H9 (cell line): ENCODE results near the gene TMEFF2. TPM values are rescaled to one million over a fixed set of nuclear protein-coding genes. Genes with fewer than 3 reads are reported as not detected.

Source experiments
- DNase-seq: peaks from one replicate; pipeline ENCODE4 v3.0.0-alpha.2; 2017
- H2AFZ ChIP-seq: one replicate; pipeline ENCODE4 v1.6.1; 2013; ENCODE audit warnings: mild to moderate bottlenecking, low read length, control low read depth, moderate library complexity
- H2AK5ac ChIP-seq: 2 replicates; pipeline ENCODE4 v1.6.1; 2013; ENCODE audit warnings: low read length, control low read depth, mixed read lengths; ENCODE audit not compliant: insufficient read length
- H2BK120ac ChIP-seq: one replicate; pipeline ENCODE4 v1.6.1; 2013; ENCODE audit warnings: low read depth, mild to moderate bottlenecking, low read length, control low read depth, inconsistent platforms; ENCODE audit not compliant: poor library complexity, severe bottlenecking
- H2BK12ac ChIP-seq: 2 replicates; pipeline ENCODE4 v1.6.1; 2013; ENCODE audit warnings: low read length, control low read depth, mixed read lengths, low read depth; ENCODE audit not compliant: insufficient read length
- H2BK15ac ChIP-seq: 2 replicates; pipeline ENCODE4 v1.6.1; 2013; ENCODE audit warnings: low read depth, low read length, control low read depth
- H2BK20ac ChIP-seq: one replicate; pipeline ENCODE4 v1.6.1; 2013; ENCODE audit warnings: low read depth, mild to moderate bottlenecking, low read length, control low read depth, inconsistent platforms; ENCODE audit not compliant: poor library complexity, severe bottlenecking
- H2BK5ac ChIP-seq: 2 replicates; pipeline ENCODE4 v1.6.1; 2013; ENCODE audit warnings: low read length, control low read depth, mixed read lengths; ENCODE audit not compliant: insufficient read length
- H3K14ac ChIP-seq: 2 replicates; pipeline ENCODE4 v1.6.1; 2013; ENCODE audit warnings: low read length, control low read depth; ENCODE audit not compliant: insufficient read depth
- H3K18ac ChIP-seq: 2 replicates; pipeline ENCODE4 v1.6.1; 2013; ENCODE audit warnings: low read depth, mild to moderate bottlenecking, mixed read lengths, low read length, control low read depth; ENCODE audit not compliant: insufficient read length
- H3K23ac ChIP-seq: 2 replicates; pipeline ENCODE4 v1.6.1; 2013; ENCODE audit warnings: low read length, control low read depth, mixed read lengths, low read depth; ENCODE audit not compliant: insufficient read length
- H3K23me2 ChIP-seq: 2 replicates; pipeline ENCODE4 v1.6.1; 2013; ENCODE audit warnings: low read depth, mild to moderate bottlenecking, mixed read lengths, low read length, control low read depth; ENCODE audit not compliant: insufficient read length, poor library complexity, severe bottlenecking
- H3K27ac ChIP-seq: 2 replicates; pipeline ENCODE4 v1.5.1; 2013; ENCODE audit warnings: low read length, control low read depth, mixed read lengths, low read depth; ENCODE audit not compliant: insufficient read length
- H3K27me3 ChIP-seq: 2 replicates; pipeline ENCODE4 v1.6.1; 2013; ENCODE audit warnings: low read length, control low read depth, inconsistent platforms; ENCODE audit not compliant: insufficient read depth
- H3K4ac ChIP-seq: 2 replicates; pipeline ENCODE4 v1.6.1; 2013; ENCODE audit warnings: low read depth, mild to moderate bottlenecking, control low read depth, inconsistent platforms, low read length, moderate library complexity
- H3K4me1 ChIP-seq: 2 replicates; pipeline ENCODE4 v1.6.1; 2013; ENCODE audit warnings: low read length, control low read depth, inconsistent platforms; ENCODE audit not compliant: insufficient read depth
- H3K4me2 ChIP-seq: 2 replicates; pipeline ENCODE4 v1.6.1; 2013; ENCODE audit warnings: low read length, control low read depth, mixed read lengths; ENCODE audit not compliant: insufficient read length, insufficient read depth
- H3K56ac ChIP-seq: 2 replicates; pipeline ENCODE4 v1.6.1; 2013; ENCODE audit warnings: low read depth, mild to moderate bottlenecking, mixed read lengths, low read length, control low read depth; ENCODE audit not compliant: insufficient read length
- H3K79me1 ChIP-seq: 2 replicates; pipeline ENCODE4 v1.6.1; 2013; ENCODE audit warnings: low read depth, mild to moderate bottlenecking, moderate library complexity, low read length, control low read depth, inconsistent platforms; ENCODE audit not compliant: insufficient read depth, poor library complexity, severe bottlenecking
- H3K79me2 ChIP-seq: 2 replicates; pipeline ENCODE4 v1.6.1; 2013; ENCODE audit warnings: low read length, control low read depth, inconsistent platforms; ENCODE audit not compliant: insufficient read depth
- H3K9ac ChIP-seq: 2 replicates; pipeline ENCODE4 v1.6.1; 2013; ENCODE audit warnings: low read length, control low read depth, mixed read lengths; ENCODE audit not compliant: insufficient read length; ENCODE audit errors: extremely low read depth
- H3K9me3 ChIP-seq: one replicate; pipeline ENCODE4 v1.6.1; 2013; ENCODE audit warnings: low read depth, low read length, inconsistent platforms; ENCODE audit not compliant: control insufficient read depth
- H3T11ph ChIP-seq: one replicate; pipeline ENCODE4 v1.6.1; 2013; ENCODE audit warnings: mild to moderate bottlenecking, low read length, control low read depth, inconsistent platforms
- H4K20me1 ChIP-seq: one replicate; pipeline ENCODE4 v1.6.1; 2013; ENCODE audit not compliant: control insufficient read depth, insufficient read length, insufficient read depth
- H4K5ac ChIP-seq: 2 replicates; pipeline ENCODE4 v1.6.1; 2013; ENCODE audit warnings: low read depth, mild to moderate bottlenecking, mixed read lengths, low read length, control low read depth; ENCODE audit not compliant: insufficient read length
- H4K8ac ChIP-seq: replicated peaks from 2 replicates; pipeline ENCODE4 v1.6.1; 2013; ENCODE audit warnings: low read length, control low read depth, mixed read lengths, low read depth; ENCODE audit not compliant: insufficient read length
- H4K91ac ChIP-seq: 2 replicates; pipeline ENCODE4 v1.6.1; 2013; ENCODE audit warnings: low read depth, mild to moderate bottlenecking, moderate library complexity, mixed read lengths, low read length, control low read depth; ENCODE audit not compliant: insufficient read length
- H3K27ac Mint-ChIP-seq, 3 experiments: 2 replicates in 2 of 3; 3 replicates in 1 of 3; pipeline ENCODE4 v1.8.0; 2020 to 2021; ENCODE audit warnings: mixed read lengths in 3 of 3, mild to moderate bottlenecking in 1 of 3, moderate library complexity in 1 of 3
- H3K27me3 Mint-ChIP-seq: 2 replicates; pipeline ENCODE4 v1.8.0; 2021; ENCODE audit warnings: low read depth, mild to moderate bottlenecking, moderate library complexity, mixed read lengths
- H3K36me3 Mint-ChIP-seq, 3 experiments: 2 replicates in 2 of 3; 3 replicates in 1 of 3; pipeline ENCODE4 v1.8.0; 2020 to 2021; ENCODE audit warnings: low read depth in 3 of 3, mixed read lengths in 3 of 3; ENCODE audit not compliant: insufficient read depth in 1 of 3
- H3K4me1 Mint-ChIP-seq, 2 experiments: 2 replicates each; pipeline ENCODE4 v1.8.0; 2020; ENCODE audit warnings: mixed read lengths in 2 of 2
- H3K4me3 Mint-ChIP-seq, 2 experiments: 2 replicates in 1 of 2; 3 replicates in 1 of 2; pipeline ENCODE4 v1.8.0; 2020 to 2021; ENCODE audit warnings: mild to moderate bottlenecking in 2 of 2, mixed read lengths in 2 of 2, moderate library complexity in 1 of 2
- H3K9me3 Mint-ChIP-seq, 2 experiments: 2 replicates in 1 of 2; 3 replicates in 1 of 2; pipeline ENCODE4 v1.8.0; 2020; ENCODE audit warnings: mild to moderate bottlenecking in 2 of 2, mixed read lengths in 2 of 2, moderate library complexity in 1 of 2
- CTCF ChIP-seq: fragments of 200-600 bp; sonication (generic); conservative IDR thresholded peaks from 3 replicates; pipeline ENCODE4 v1.8.0; 2021; ENCODE audit warnings: antibody characterized with exemption, mild to moderate bottlenecking
- WGBS: extraction: QIAGEN DNeasy Blood & Tissue Kit; methylation state at CpG from one replicate; pipeline ENCODE4 v1.1.7; 2013; ENCODE audit warnings: missing lambda C conversion rate, low lambda C conversion rate, mixed read lengths; ENCODE audit not compliant: insufficient read length; ENCODE audit errors: extremely low coverage; 5-methylcytosine and 5-hydroxymethylcytosine counted together
- total RNA-seq: library from RNA; stranded (reverse); gene quantifications from 2 replicates; pipeline ENCODE4 v1.2.1, GENCODE V29; 2021

The TMEFF2 gene
- total RNA-seq, 1 experiment from 2014 or later: 0.39 TPM

- no peak overlapping the region for H2AFZ ChIP-seq
These were observed 2.6 kb upstream of the TMEFF2 start for GRCh38 chr2:192197357-192197756.

More at GRCh38 chr2:192197357-192197756, 2.6 kb upstream of the TMEFF2 start:
- Histone ChIP-seq H3K9me3 (no peaks in the 10 kb centered on the region), H3K27ac (no peak overlapping the region), H2AK5ac (no peak overlapping the region), H2BK20ac (no peak overlapping the region), H3K56ac (no peak overlapping the region), H3K79me2 (no peaks in the 10 kb centered on the region), H2BK5ac (no peak overlapping the region), H2BK12ac (no peak overlapping the region), H3K14ac (no peak overlapping the region), H4K91ac (no peak overlapping the region), H4K5ac (no peak overlapping the region), H3T11ph (no peak overlapping the region), H3K4ac (no peak overlapping the region), H2BK120ac (no peak overlapping the region), H3K79me1 (no peaks in the 10 kb centered on the region), H4K20me1 (no peaks in the 10 kb centered on the region), H3K23ac (no peak overlapping the region), H3K27me3 (peaks cover 26% of the 10 kb centered on the region), H3K4me1 (no peaks in the 10 kb centered on the region), H2BK15ac (no peak overlapping the region), H3K23me2 (peaks cover 14% of the 10 kb centered on the region), H3K4me2 (no peak overlapping the region), H4K8ac (no peak overlapping the region), H3K18ac (no peak overlapping the region), H3K9ac (no peak overlapping the region)
- H3K4me1 Mint-ChIP-seq: peaks cover 20 to 26% of the 10 kb centered on the region in 2 experiments
- no CpG with 5 or more reads among the region's 1 CpG for WGBS
- H3K4me3 Mint-ChIP-seq: no peak overlapping the region
- no peaks in the 10 kb centered on the region for H3K9me3 Mint-ChIP-seq
- no peaks in the 10 kb centered on the region; a peak in 1 of 7 replicates for H3K36me3 Mint-ChIP-seq
- DNase-seq: no peak
- TF ChIP-seq CTCF: no peak
- H3K27me3 Mint-ChIP-seq: peaks cover 63% of the 10 kb centered on the region
- H3K27ac Mint-ChIP-seq: no peak overlapping the region
